ENCODE results near the gene TEPSIN.

- TF ChIP-seq CTCF (IDR thresholded peaks at IDR 0.05; ENCODE audit: insufficient read depth, low read length) (no peak), POLR2AphosphoS5 (IDR thresholded peaks at IDR 0.05; ENCODE audit: low read depth) (no peak)
These were observed 19.2 kb downstream of the TEPSIN start for GRCh38 chr17:81219476-81220180.
